H1 (cell line): ENCODE data around the gene UBE2K. TPM values are rescaled to one million over a fixed set of nuclear protein-coding genes. Genes with fewer than 3 reads are reported as not detected.

Experiments used
- CBX8 ChIP-seq: fragments of 300-800, 300-1000 bp; sonication (generic); IDR thresholded peaks from 2 replicates; pipeline ENCODE4 v1.7.1; 2016; ENCODE audit warnings: low read depth, low read length, borderline replicate concordance
- CREB1 ChIP-seq: IDR thresholded peaks from 2 replicates; pipeline ENCODE4 v1.6.1; 2012; ENCODE audit warnings: inconsistent platforms
- FOSL1 ChIP-seq: IDR thresholded peaks from 2 replicates; pipeline ENCODE4 v1.6.1; 2011; ENCODE audit warnings: mild to moderate bottlenecking, low read depth, low read length, moderate library complexity; ENCODE audit not compliant: insufficient read depth
- RAD21 ChIP-seq, 2 experiments: IDR thresholded peaks in 1 of 2; conservative IDR thresholded peaks in 1 of 2; 2 replicates each; pipeline ENCODE4 v1.6.1; 2011; ENCODE audit warnings: low read depth in 2 of 2, low read length in 2 of 2, improper control_type of control experiment in 1 of 2, inconsistent platforms in 1 of 2, mild to moderate bottlenecking in 1 of 2, moderate library complexity in 1 of 2
- RXRA ChIP-seq: IDR thresholded peaks from 2 replicates; pipeline ENCODE4 v1.6.1; 2011; ENCODE audit warnings: low read depth, mild to moderate bottlenecking, low read length, moderate library complexity; ENCODE audit not compliant: insufficient read depth
- SP1 ChIP-seq: IDR thresholded peaks from 2 replicates; pipeline ENCODE4 v1.6.1; 2011; ENCODE audit warnings: low read depth, low read length
- polyA plus RNA-seq, 7 experiments: library from polyadenylated mRNA; depleted of rRNA in 3 of 7; stranded (reverse) in 5 of 7; unstranded in 2 of 7; fragments of >200 nt in 5 of 7; fragments of 200-250 nt in 2 of 7; gene quantifications; 1 replicate in 5 of 7; 2 replicates in 1 of 7; 4 replicates in 1 of 7; pipeline versions ENCODE4 v1.2.1 to v1.2.3, GENCODE V29; 2011 to 2013; ENCODE audit warnings: missing spikeins in 2 of 7, mixed read lengths in 2 of 7
- total RNA-seq: library from RNA; stranded (reverse); fragmentation: NEBNext Ultra II Directional; extraction: Animal tissue kit (Norgen Biotek cat#: 25700); gene quantifications from 2 replicates; pipeline ENCODE4 v1.2.1, GENCODE V29; 2021

Gene UBE2K
- total and polyA plus RNA-seq, 2 of the 8 experiments (the other 6 are each of a cell fraction or from before 2014, with no cell fraction given) = 53.6 to 174 TPM

- TF ChIP-seq CREB1 = no peak
- TF ChIP-seq CBX8 = no peak
- TF ChIP-seq SP1 = no peak
- TF ChIP-seq FOSL1 = no peak
- TF ChIP-seq RXRA = no peak
- TF ChIP-seq RAD21 (IDR thresholded peaks at IDR 0.05 in 1 of 2, conservative IDR thresholded peaks at IDR 0.05 in 1 of 2; ENCODE audit: low read depth in 2 of 2, low read length in 2 of 2) = no peak
Observed at GRCh38 chr4:39761005-39761667, 63.2 kb downstream of the UBE2K start (continued).
